K562 (cell line): ENCODE results near the gene IDH3G. TPM values are rescaled to one million over a fixed set of nuclear protein-coding genes. Genes with fewer than 3 reads are reported as not detected.
"Not testable (repeated sequence)": the region's sequence is repeated elsewhere in the genome, so short reads cannot be mapped to it uniquely, and the experiment has no call there.

Experiments
- ATAC-seq: fragments of 200-7000 bp; cut with Tn5 transposase; 3 replicates; pipeline ENCODE4 v1.9.1; 2020; ENCODE audit warnings: moderate library complexity
- BruUV-seq: library from RNA; stranded (reverse); fragments of 400-500 nt; replicated peaks from 2 replicates; lab custom pipeline; 2021; lab: Mats Ljungman, UMichigan
- CTCF ChIA-PET: fragments of 300-600 bp; formaldehyde crosslinking; extraction: SDS; loops from one replicate; lab custom pipeline; 2021; ENCODE audit warnings: low intra/inter-chr PET ratio; lab: Yijun Ruan, JAX
- POLR2A ChIA-PET: fragments of 300-600, 350-650 bp; sonication (Branson Sonifier 250); formaldehyde crosslinking; extraction: SDS; loops from one replicate; lab custom pipeline; 2021; ENCODE audit warnings: antibody characterized with exemption, inconsistent platforms; lab: Yijun Ruan, JAX
- DNase-seq, 4 experiments: peaks; one replicate each; pipeline versions ENCODE4 v3.0.0 to v3.0.0-alpha.2; 2011 to 2018; ENCODE audit warnings: low spot score in 3 of 4, mixed read lengths in 3 of 4; ENCODE audit errors: extremely low read depth in 1 of 4
- FAIRE-seq: peaks from 2 replicates; lab custom pipeline; 2011; peaks lifted over from hg19 to GRCh38; lab: Jason Lieb, UNC
- H2AFZ ChIP-seq: 2 replicates; pipeline ENCODE4 v1.6.0; 2011; ENCODE audit warnings: low read depth, low read length, control low read depth, inconsistent platforms
- H3K27ac ChIP-seq: fragments of 200-600 bp; 3 replicates; pipeline ENCODE4 v1.8.0; 2011; ENCODE audit warnings: low read depth, mild to moderate bottlenecking, control low read depth, inconsistent platforms, low read length, moderate library complexity, mixed read lengths; ENCODE audit errors: extremely low read depth
- H3K27me3 ChIP-seq, 2 experiments: fragments of 300-600 bp in 1 of 2; 2 replicates in 1 of 2; 3 replicates in 1 of 2; pipeline versions ENCODE4 v1.6.0 to v1.8.0; 2011; ENCODE audit warnings: inconsistent platforms in 2 of 2, low read length in 2 of 2, mild to moderate bottlenecking in 1 of 2, mixed read lengths in 1 of 2, moderate library complexity in 1 of 2; ENCODE audit not compliant: control insufficient read depth in 2 of 2, insufficient read depth in 2 of 2
- H3K36me3 ChIP-seq: fragments of 300-600 bp; 3 replicates; pipeline ENCODE4 v1.8.0; 2011; ENCODE audit warnings: mild to moderate bottlenecking, low read length, inconsistent platforms; ENCODE audit not compliant: control insufficient read depth, insufficient read depth
- H3K4me1 ChIP-seq, 2 experiments: fragments of 200-600 bp in 1 of 2; replicated peaks in 1 of 2; 2 replicates in 1 of 2; 3 replicates in 1 of 2; pipeline versions ENCODE4 v1.5.1 to v1.8.0; 2011; ENCODE audit warnings: inconsistent platforms in 2 of 2, low read length in 2 of 2, mild to moderate bottlenecking in 1 of 2, mixed read lengths in 1 of 2, moderate library complexity in 1 of 2; ENCODE audit not compliant: control insufficient read depth in 2 of 2, insufficient read depth in 2 of 2
- H3K4me2 ChIP-seq: 2 replicates; pipeline ENCODE4 v1.6.1; 2011; ENCODE audit warnings: low read length, control low read depth, inconsistent platforms, mixed read lengths; ENCODE audit not compliant: insufficient read depth
- H3K4me3 ChIP-seq: fragments of 200-600 bp; sonication (generic), shearing (Covaris generic); 2 replicates; pipeline ENCODE4 v1.5.1; 2016; ENCODE audit warnings: control low read depth, inconsistent platforms
- H3K79me2 ChIP-seq: fragments of 200-600 bp; 3 replicates; pipeline ENCODE4 v1.8.0; 2011; ENCODE audit warnings: low read length, inconsistent platforms; ENCODE audit not compliant: control insufficient read depth, insufficient read depth
- H3K9ac ChIP-seq, 2 experiments: 2 replicates each; pipeline versions ENCODE4 v1.6.0 to v1.6.1; 2011; ENCODE audit warnings: low read depth in 2 of 2, low read length in 2 of 2, control low read depth in 1 of 2, inconsistent platforms in 1 of 2, mild to moderate bottlenecking in 1 of 2, mixed read lengths in 1 of 2; ENCODE audit not compliant: insufficient read depth in 1 of 2
- H3K9me1 ChIP-seq: one replicate; pipeline ENCODE4 v1.6.0; 2011; ENCODE audit warnings: inconsistent platforms, mild to moderate bottlenecking, low read length, moderate library complexity; ENCODE audit not compliant: control insufficient read depth, insufficient read depth
- H3K9me3 ChIP-seq: replicated peaks from 2 replicates; pipeline ENCODE4 v1.5.1; 2011; ENCODE audit warnings: low read depth, low read length, inconsistent platforms; ENCODE audit not compliant: control insufficient read depth, insufficient read depth
- H4K20me1 ChIP-seq: replicated peaks from 2 replicates; pipeline ENCODE4 v1.6.1; 2011; ENCODE audit warnings: low read length, inconsistent platforms, mixed read lengths; ENCODE audit not compliant: control insufficient read depth, insufficient read depth
- ATF1 ChIP-seq, 2 experiments: fragments of 450-650 bp in 1 of 2; IDR thresholded peaks; 2 replicates each; pipeline ENCODE4 v1.6.1; 2016; ENCODE audit warnings: missing compliant biosample characterization in 1 of 2, missing genetic modification characterization in 1 of 2
- CREB1 ChIP-seq, 2 experiments: sonication (generic) in 1 of 2; formaldehyde crosslinking in 1 of 2; IDR thresholded peaks; 2 replicates each; pipeline versions ENCODE4 v1.6.1 to v1.8.0; 2012 to 2022; ENCODE audit warnings: inconsistent platforms in 1 of 2, mild to moderate bottlenecking in 1 of 2, missing genetic modification reagents in 1 of 2, moderate library complexity in 1 of 2
- E2F6 ChIP-seq, 2 experiments: IDR thresholded peaks; 2 replicates each; pipeline ENCODE4 v1.6.1; 2011; ENCODE audit warnings: borderline replicate concordance in 1 of 2, control low read depth in 1 of 2, low read depth in 1 of 2, low read length in 1 of 2, mild to moderate bottlenecking in 1 of 2, mixed read lengths in 1 of 2, moderate library complexity in 1 of 2; ENCODE audit not compliant: insufficient read depth in 1 of 2, insufficient read length in 1 of 2, poor library complexity in 1 of 2, severe bottlenecking in 1 of 2; ENCODE audit errors: extremely low read depth in 1 of 2
- EGR1 ChIP-seq: fragments of 450-650 bp; conservative IDR thresholded peaks from 2 replicates; pipeline ENCODE4 v1.6.1; 2017; ENCODE audit warnings: mild to moderate bottlenecking
- ESRRA ChIP-seq: fragments of 450-650 bp; IDR thresholded peaks from 2 replicates; pipeline ENCODE4 v1.6.1; 2014; ENCODE audit warnings: low read depth, mild to moderate bottlenecking, moderate library complexity, borderline replicate concordance
- GATAD2B ChIP-seq: fragments of 450-650 bp; IDR thresholded peaks from 2 replicates; pipeline ENCODE4 v1.6.1; 2017; ENCODE audit warnings: mild to moderate bottlenecking, borderline replicate concordance
- L3MBTL2 ChIP-seq: fragments of 450-650 bp; IDR thresholded peaks from 2 replicates; pipeline ENCODE4 v1.6.1; 2016; ENCODE audit warnings: mild to moderate bottlenecking, moderate library complexity
- NONO ChIP-seq, 2 experiments: fragments of 200-400 bp in 1 of 2; fragments of 450-650 bp in 1 of 2; formaldehyde crosslinking in 1 of 2; IDR thresholded peaks; 2 replicates each; pipeline ENCODE4 v1.6.1; 2017; ENCODE audit warnings: low read depth in 2 of 2, mild to moderate bottlenecking in 2 of 2, moderate library complexity in 2 of 2, low read length in 1 of 2
- NRF1 ChIP-seq, 2 experiments: fragments of 450-650 bp; IDR thresholded peaks in 1 of 2; conservative IDR thresholded peaks in 1 of 2; 2 replicates each; pipeline ENCODE4 v1.6.1; 2014; ENCODE audit warnings: mild to moderate bottlenecking in 2 of 2
- PHF8 ChIP-seq: fragments of 200-600 bp; sonication (generic); IDR thresholded peaks from 2 replicates; pipeline ENCODE4 v1.6.1; 2012; ENCODE audit warnings: mixed run types, mild to moderate bottlenecking, inconsistent platforms, low read length, moderate library complexity, borderline replicate concordance
- POLR2G ChIP-seq: fragments of 200-400 bp; formaldehyde crosslinking; IDR thresholded peaks from 2 replicates; pipeline ENCODE4 v1.6.1; 2017; ENCODE audit warnings: low read depth, mild to moderate bottlenecking, antibody characterized with exemption, low read length, moderate library complexity
- RAD21 ChIP-seq, 2 experiments: fragments of 250-450 bp in 1 of 2; fragments of 450-650 bp in 1 of 2; sonication (Bioruptor Pico) in 1 of 2; formaldehyde crosslinking in 1 of 2; IDR thresholded peaks in 1 of 2; conservative IDR thresholded peaks in 1 of 2; 2 replicates each; pipeline versions ENCODE4 v1.4.0 to v1.8.0; 2020 to 2022; ENCODE audit warnings: mild to moderate bottlenecking in 2 of 2, moderate library complexity in 1 of 2
- USF1 ChIP-seq: sonication (generic); formaldehyde crosslinking; IDR thresholded peaks from 2 replicates; pipeline ENCODE4 v1.9.0; 2022; ENCODE audit warnings: mild to moderate bottlenecking, missing genetic modification reagents
- YY1 ChIP-seq, 3 experiments: IDR thresholded peaks; 2 replicates each; pipeline ENCODE4 v1.6.1; 2011; ENCODE audit warnings: low read length in 2 of 3, mild to moderate bottlenecking in 2 of 3, moderate library complexity in 2 of 3, borderline replicate concordance in 1 of 3, control low read depth in 1 of 3, low read depth in 1 of 3; ENCODE audit not compliant: insufficient read depth in 3 of 3, insufficient replicate concordance in 2 of 3, control insufficient read depth in 1 of 3, insufficient read length in 1 of 3; ENCODE audit errors: extremely low read depth in 1 of 3
- ZFX ChIP-seq: sonication (generic); formaldehyde crosslinking; IDR thresholded peaks from 2 replicates; pipeline ENCODE4 v1.8.0; 2022; ENCODE audit warnings: mild to moderate bottlenecking, missing genetic modification reagents, moderate library complexity
- ZNF263 ChIP-seq: sonication (generic); formaldehyde crosslinking; IDR thresholded peaks from 2 replicates; pipeline ENCODE4 v1.8.0; 2022; ENCODE audit warnings: mild to moderate bottlenecking, missing genetic modification reagents, borderline replicate concordance
- WGBS: fragments of 100-300 bp; shearing (Covaris generic); methylation state at CpG from one replicate; pipeline ENCODE4 v1.1.6; 2016; ENCODE audit warnings: low coverage, mixed read lengths; ENCODE audit not compliant: insufficient coverage; ENCODE audit errors: missing lambda C conversion rate; 5-methylcytosine and 5-hydroxymethylcytosine counted together
- in situ Hi-C: fragments of 300-500 bp; cut with MboI; formaldehyde crosslinking; loops from 4 replicates; pipeline ENCODE4 v1.15.0; 2018; ENCODE audit warnings: inconsistent platforms, mixed read lengths
- intact Hi-C: fragments of 100-400 bp; cut with micrococcal nuclease; formaldehyde crosslinking; loops from 2 replicates; pipeline ENCODE4 v1.14.2; 2022
- polyA plus RNA-seq, 8 experiments: library from polyadenylated mRNA; depleted of rRNA in 4 of 8; stranded (reverse) in 5 of 8; unstranded in 3 of 8; fragments of >200 nt; fragmentation: Nextera tagmentation in 2 of 8; fragmentation: Illumina TruSeq in 1 of 8; extraction: Ambion mirVana in 2 of 8; extraction: Trizol in 1 of 8; gene quantifications; 2 replicates each; pipeline versions ENCODE4 v1.2.1 to v1.2.3, GENCODE V29; 2011 to 2014; ENCODE audit warnings: inconsistent platforms in 1 of 8, missing spikeins in 1 of 8
- total RNA-seq, 7 experiments: library from RNA; depleted of rRNA in 6 of 7; stranded (reverse); fragments of >200 nt in 6 of 7; fragmentation: Illumina TruSeq in 2 of 7; extraction: Trizol in 2 of 7; gene quantifications; 2 replicates each; pipeline versions ENCODE4 v1.2.1 to v1.2.3, GENCODE V29; 2011 to 2021; ENCODE audit warnings: low replicate concordance in 1 of 7

IDH3G gene
- total and polyA plus RNA-seq, 9 of the 15 experiments (the other 6 are each of a cell fraction or from before 2014, with no cell fraction given) = 24.3 to 72.5 (median 37.9) TPM

GRCh38 chrX:153743468-153744209 lies 50.5 kb downstream of the IDH3G start:
- H3K27ac ChIP-seq = peak overlapping the region; percentile 79
- in situ Hi-C loops; H3K9me3 ChIP-seq; H3K9me1 ChIP-seq; H4K20me1 ChIP-seq; CTCF ChIA-PET; H3K27me3 ChIP-seq; BruUV-seq; H3K79me2 ChIP-seq; H3K36me3 ChIP-seq; TF ChIP-seq ATF1 (CRISPR knock-in tag; IDR thresholded peaks at IDR 0.05); CREB1 (IDR thresholded peaks at IDR 0.05): not testable (repeated sequence)
- ATAC-seq (peak; percentile 88), FAIRE-seq (peak; percentile 83), DNase-seq (peak; percentile 76 to 95 (median 78))
- 1% methylated on average over 10 of the region's 35 CpGs for WGBS
- peak overlapping the region; percentile 42 for H3K4me3 ChIP-seq
- H3K4me1 ChIP-seq = peaks cover 0 to 52% of the 10 kb centered on the region in 2 experiments; a peak in 3 of 5 replicates
- POLR2A ChIA-PET = interaction anchor here (0.7 kb wide), 2 partner anchors 179 to 680 kb away, joined by 3 to 5 read pairs; no protein-coding TSS in a partner anchor
- H3K4me2 ChIP-seq = peak overlapping the region; percentile 81
- H2AFZ ChIP-seq = peak overlapping the region; percentile 81
- intact Hi-C loops = loop anchor here (1.0 kb wide), 1 partner anchor 17 kb away; no protein-coding TSS in a partner anchor
- H3K9ac ChIP-seq = peak overlapping the region; percentile 78 to 89
- TF ChIP-seq ZNF263 (CRISPR knock-in tag) (peak; percentile 27; the same call in 1 of the 2 replicates), E2F6 (IDR thresholded peaks at IDR 0.05; ENCODE audit: borderline replicate concordance in 1 of 2, extremely low read depth in 1 of 2, insufficient read depth in 1 of 2, insufficient read length in 1 of 2, low read depth in 1 of 2, low read length in 1 of 2, poor library complexity in 1 of 2, severe bottlenecking in 1 of 2) (peak in 1 of 2 experiments; percentile 58), YY1 (IDR thresholded peaks at IDR 0.05; ENCODE audit: borderline replicate concordance in 1 of 3, control insufficient read depth in 1 of 3, extremely low read depth in 1 of 3, insufficient read depth in 3 of 3, insufficient read length in 1 of 3, insufficient replicate concordance in 2 of 3, low read depth in 1 of 3, low read length in 2 of 3) (peak in 1 of 3 experiments; percentile 9), PHF8 (peak; percentile 58; the same call in 1 of the 2 replicates), L3MBTL2 (0 out of 2 replicates have a peak, but pooled peaks have one; percentile 15), ATF1 (tag; IDR thresholded peaks at IDR 0.05) (peak; percentile 34), ZFX (CRISPR knock-in tag) (peak; percentile 81), CREB1 (CRISPR knock-in tag; IDR thresholded peaks at IDR 0.05) (peak; percentile 33; the same call in 1 of the 2 replicates), NONO (IDR thresholded peaks at IDR 0.05; ENCODE audit: low read depth in 2 of 2, low read length in 1 of 2) (0 out of 4 replicates have a peak, but pooled peaks of 1 of the 2 experiments have one; percentile 23), NRF1 (conservative IDR thresholded peaks at IDR 0.05 in 1 of 2, IDR thresholded peaks at IDR 0.05 in 1 of 2) (peak; percentile 59 to 68), POLR2G (peak; percentile 87), RAD21 (CRISPR knock-in tag; conservative IDR thresholded peaks at IDR 0.05 in 1 of 2, IDR thresholded peaks at IDR 0.05 in 1 of 2) (peak in 1 of 2 experiments; percentile 29; a peak in 2 of 4 replicates), ESRRA (0 out of 2 replicates have a peak, but pooled peaks have one; percentile 27), GATAD2B (0 out of 2 replicates have a peak, but pooled peaks have one; percentile 42), USF1 (CRISPR knock-in tag) (0 out of 2 replicates have a peak, but pooled peaks have one; percentile 35), EGR1 (peak; percentile 63)
